HG02870 (cell line): ENCODE results near the gene BRD1.

ENCODE experiments used
- ATAC-seq: cut with Tn5 transposase; IDR thresholded peaks from one replicate; pipeline ENCODE4 v1.9.1; 2021; ENCODE audit warnings: mild to moderate bottlenecking, moderate library complexity; ENCODE audit not compliant: unreplicated experiment

Gene BRD1

GRCh38 chr22:49827853-49828598, at the start of gene BRD1:
Gene BRD1 (minus strand): TSS chr22:49827873. CDS start chr22:49824317, 3,556 bp downstream.
- ATAC-seq: no peak

DNA sequence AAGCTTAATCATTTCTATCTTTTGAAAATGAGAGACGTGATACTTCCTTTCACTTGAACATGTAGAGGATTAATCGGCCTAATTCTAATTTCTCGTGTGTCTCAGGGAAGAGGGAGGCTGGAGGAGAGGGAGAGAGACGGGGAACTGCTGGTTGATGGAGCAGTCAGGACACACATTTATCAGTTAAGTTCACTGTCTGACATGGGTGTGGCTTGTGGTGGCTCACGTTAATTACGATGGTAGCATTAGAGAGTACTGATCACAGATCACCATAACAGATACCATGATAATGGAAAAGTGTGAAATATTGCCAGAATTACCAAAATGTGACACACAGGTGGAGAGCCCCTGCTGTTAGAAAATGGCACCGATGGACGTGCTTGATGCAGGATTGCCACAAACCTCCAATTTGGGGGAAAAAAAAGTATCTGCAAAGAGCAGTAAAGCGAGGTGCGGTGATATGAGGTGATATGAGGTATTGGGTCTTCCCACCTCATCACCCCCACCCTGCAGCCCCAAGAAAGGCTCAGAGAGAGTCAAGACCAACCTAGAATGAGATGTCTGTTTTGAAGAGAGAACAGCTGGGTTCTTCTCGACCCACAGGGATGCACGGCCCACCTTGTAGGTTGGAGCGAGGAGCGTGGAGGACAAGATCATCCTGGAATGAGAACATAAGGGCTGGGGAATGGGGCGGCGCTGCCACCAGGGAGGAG, 45.7 kb upstream of the BRD1 start:
- ATAC-seq: no peak

DNA sequence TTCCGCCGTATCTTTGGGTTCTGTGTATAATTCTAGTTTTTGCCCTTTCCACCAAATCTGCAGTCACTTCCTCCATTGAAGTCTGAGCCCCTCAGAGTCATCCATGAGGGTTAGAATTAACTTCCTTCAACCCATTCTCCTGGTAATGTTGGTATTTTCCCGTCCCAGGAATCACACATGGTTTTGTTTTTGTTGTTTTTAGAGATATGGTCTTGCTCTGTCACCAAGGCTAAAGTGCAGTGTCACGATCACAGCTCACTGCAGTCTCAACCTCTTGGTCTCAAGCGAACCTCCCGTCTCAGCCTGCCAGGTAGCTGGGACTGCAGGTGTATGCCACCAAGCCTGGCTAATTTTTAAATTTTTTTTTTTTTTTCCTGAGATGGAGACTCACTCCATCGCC, 44.7 kb upstream of the BRD1 start:
- ATAC-seq: no peak

DNA sequence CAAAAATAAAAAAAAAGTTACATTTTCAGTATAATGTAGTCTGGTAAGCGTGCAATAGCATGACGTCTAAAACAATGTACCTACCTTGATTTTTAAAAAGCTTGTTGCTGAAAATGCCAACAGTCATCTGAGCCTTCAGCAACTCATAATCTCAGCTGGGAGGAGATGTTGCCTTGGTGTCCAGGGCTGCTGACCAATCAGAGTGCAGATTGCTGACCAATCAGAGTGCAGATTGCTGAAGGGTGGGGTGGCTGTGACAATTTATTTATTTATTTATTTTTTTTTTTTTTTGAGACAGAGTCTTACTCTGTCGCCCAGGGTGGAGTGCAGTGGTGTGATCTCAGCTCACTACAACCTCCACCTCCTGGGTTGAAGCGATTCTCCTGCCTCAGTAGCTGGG, 43.8 kb upstream of the BRD1 start:
- no peak for ATAC-seq

- ATAC-seq: no peak
Observed at GRCh38 chr22:49869845-49870712, 42.4 kb upstream of the BRD1 start.

DNA sequence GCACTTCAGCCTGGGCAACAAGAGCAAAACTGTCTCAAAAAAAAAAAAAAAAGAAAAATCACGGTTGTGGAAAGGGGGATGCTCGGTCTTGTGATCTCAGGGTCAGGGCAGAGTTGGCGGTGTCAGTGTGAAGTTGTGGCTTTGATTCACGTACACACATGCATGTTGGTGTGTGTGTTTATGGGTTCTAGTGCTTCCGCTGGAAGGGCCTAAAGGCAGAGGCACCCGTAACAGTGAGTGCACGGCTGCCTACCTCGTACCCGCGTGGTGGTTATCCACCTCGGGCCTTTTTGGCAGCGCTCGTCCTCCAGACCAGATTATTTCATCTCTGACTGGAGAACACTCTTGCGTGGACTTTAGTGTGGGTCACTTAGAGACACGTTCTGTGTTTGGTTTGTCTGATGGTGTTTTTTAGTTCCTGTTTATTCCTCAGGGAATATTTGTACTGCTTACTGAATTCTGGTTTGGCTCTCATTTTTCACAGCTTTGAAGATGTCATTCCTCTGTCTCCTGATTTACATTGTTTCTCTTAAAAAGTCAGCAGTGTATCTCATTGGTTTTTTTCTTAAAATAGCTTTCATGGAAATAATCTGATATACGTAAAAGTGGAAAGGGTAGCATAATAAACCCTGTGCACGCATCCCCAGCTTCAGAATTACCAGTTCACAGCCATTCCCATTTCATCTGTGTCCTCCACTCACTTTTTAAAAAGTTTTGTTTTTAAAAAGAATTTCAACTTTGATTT, 41.6 kb upstream of the BRD1 start:
- ATAC-seq: no peak

DNA sequence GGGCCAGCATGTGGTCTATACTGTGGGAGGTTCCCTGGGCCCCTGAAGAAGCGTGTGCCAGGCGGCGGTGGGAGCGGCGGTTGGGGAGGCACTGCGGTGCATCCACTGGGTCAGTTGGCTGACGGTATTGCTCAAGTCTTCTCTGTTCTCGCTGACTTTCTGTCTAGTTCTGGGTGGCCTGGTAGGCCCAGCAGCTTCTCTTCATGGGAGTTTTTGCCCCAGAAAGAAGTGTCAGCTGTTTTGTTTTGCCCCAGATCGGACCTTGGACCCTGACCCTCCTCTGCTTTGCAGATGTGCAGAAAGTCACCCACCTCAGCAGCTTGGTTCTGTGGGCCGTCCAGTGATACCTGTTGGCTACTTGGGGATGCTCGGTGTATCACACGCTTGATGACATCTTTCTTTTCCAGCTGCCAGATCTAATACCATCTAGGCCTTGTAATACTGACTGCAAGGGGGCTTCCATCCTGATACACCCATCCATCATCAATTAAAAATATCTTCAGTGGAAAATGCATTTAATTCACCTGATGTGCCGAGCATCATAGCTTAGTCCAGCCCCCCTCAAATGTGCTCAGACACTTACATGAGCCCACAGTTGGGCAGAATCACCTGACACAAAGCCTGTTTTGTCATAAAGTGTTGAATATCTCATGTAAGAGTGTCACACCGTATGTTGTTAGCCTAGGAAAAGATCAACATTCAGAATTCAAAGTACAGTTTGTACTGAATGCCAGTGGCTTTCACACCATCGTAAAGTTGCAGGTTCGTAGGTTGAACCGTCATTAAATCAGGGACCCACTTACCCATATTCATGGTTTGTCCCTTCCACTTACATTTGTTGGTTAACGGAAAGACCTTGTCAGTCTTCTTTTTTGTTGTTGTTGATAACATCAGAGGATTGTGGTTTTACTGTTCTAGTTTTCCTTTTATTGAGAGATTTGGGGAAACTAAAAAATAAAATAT, 39.9 kb upstream of the BRD1 start:
- ATAC-seq: no peak

DNA sequence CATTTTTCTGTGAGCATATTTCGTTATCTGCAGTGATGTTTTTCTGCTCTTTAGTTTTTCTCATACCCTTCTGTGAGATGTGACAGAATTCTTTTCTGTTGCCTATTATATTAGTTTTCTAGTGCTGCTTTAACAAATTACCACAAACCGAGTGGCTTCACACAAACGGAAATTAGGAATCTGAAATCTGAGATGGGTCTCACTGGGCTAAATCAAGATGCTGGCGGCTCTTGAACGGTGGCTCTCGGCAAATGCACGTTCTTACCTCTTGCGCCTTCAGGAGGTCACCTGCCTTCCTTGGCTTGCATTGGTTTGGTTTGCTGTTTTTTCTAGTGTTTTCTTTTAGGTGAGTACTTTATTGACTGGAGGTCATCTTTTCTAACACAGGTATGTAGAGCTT, 39.0 kb upstream of the BRD1 start:
- no peak for ATAC-seq

DNA sequence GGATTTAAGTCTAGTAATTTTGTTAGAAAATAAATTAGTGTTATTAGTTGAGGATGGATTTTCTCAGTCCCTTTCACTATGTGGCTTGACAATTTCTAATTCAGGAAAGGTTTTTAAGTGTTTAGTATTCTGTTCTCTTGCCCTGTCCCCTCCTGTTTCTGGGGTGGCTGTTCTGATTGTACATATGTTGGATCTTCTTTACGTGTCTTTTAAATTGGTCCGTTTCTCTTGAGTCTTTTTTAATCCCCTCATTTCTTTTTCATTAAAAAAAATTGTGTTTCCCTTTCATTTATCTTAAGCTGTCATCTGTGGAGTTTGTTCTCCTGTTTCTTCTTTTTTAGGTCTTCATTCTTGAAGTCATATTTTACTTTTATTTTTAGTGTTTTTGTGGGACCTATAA, 38.5 kb upstream of the BRD1 start:
- ATAC-seq: no peak

GRCh38 chr22:49865156-49865555, 37.5 kb upstream of the BRD1 start:
- ATAC-seq: no peak

DNA sequence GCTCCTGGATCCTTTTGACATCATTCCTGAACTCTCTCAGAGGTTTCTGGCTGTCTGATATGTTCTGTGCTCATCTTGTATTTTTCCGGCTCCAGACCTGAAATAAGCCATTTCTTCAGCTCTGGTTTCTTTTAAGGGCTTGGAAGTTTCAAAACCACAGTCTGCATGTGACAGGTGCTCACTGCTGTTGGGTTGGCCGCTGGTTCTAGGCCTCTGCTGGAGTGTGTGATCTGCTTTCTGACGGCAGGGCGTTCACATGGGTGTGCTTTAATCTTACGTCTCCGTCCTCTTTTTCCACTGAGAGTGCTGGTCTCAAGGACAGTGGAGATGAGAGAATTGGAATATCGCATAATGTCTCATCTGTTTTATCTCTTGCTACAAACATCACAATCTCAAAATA, 36.3 kb upstream of the BRD1 start:
- no peak for ATAC-seq

DNA sequence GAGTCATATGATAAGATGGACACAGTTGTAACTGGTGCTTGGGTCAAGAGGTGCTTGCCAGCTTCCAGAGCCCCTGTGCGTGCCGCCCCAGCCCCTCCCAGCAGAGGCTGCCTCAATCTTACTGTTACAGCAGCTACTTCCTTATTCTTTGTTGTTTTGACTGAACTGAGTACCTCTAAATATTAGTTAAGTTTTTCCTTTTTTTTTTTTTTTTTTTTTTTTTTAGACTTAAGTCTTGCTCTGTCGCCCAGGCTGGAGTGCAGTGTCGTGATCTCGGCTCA, 34.8 kb upstream of the BRD1 start:
- no peak for ATAC-seq

DNA sequence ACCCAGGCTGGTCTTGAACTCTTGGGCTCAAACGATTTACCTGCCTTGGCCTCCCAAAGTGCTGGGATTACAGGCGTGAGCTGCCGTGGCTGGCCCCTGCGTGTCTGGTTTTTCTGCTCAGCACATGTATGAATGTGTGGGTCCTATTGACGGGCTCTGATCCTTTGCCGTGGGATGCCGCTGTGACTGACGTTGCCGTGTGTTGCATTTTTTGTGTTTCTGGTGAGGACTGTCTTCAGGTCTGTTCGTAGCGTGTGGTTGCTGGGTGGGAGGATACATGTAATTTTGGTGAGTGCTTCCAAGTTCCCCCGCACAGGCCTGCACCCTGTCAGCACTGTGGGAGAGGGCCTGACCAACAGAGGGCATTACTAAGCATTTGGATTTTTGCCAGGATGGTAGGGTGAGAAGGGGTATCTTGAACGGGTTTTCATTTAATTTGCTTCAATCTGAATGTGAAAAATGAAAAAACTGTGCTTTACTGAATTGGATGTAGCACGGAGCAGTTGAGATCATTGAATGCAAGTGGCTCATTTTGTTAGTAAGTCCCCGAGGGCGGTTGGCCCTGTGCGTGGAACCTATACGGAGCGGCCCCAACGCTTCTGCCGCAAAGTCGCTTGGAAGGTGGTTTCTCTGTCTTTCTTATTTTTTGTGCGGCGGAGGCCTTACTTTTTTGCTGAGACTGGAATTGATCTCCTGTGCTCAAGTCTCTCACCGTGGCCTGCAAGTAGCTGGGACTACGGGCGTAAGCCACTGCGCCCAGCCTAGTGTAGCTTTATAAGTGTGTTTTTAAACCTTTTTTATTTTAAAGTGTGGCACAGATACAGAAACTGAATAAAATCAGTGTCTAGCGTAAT, 34.2 kb upstream of the BRD1 start:
- no peak for ATAC-seq

- no peak for ATAC-seq
Observed at GRCh38 chr22:49858827-49859226, 31.2 kb upstream of the BRD1 start.

DNA sequence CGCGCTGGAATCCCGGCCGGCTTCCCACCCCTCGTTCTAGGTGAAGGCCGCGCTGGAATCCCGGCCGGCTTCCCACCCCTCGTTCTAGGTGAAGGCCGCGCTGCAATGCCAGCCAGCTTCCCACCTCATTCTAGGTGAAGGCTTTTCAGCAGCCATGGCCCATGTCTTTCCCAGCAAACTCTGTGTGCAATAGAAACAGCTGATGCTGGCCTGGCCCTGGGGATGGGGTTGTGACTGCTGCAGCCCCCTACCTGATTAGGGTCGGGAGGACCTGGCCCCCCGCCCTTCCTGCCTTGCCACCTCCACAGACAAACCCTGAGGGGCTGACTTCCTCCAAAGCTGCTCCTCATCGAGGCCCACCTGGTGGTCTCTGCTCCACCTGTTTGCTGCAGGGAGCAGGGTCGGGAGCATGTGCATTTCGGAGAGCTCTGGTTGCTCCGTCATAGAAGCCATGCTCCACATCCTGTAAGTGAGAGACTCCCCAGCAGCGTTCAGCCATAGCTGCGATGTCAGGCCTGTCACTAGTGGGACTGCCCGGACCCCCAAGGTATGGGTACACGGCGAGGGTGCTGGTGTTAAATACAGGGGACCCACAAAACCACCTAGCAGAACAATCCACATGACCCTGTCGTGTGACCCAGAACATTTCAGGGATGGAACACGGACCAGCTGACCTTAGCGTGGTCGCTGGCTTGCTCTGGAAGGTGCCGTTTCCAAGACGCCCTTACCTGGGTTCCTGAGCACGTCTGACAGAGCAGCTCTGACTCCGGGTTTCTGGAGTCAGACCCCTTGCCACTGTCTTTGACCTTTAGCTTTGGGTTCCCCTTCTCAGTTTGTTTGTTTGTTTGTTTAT, 29.3 kb upstream of the BRD1 start:
- ATAC-seq: no peak

DNA sequence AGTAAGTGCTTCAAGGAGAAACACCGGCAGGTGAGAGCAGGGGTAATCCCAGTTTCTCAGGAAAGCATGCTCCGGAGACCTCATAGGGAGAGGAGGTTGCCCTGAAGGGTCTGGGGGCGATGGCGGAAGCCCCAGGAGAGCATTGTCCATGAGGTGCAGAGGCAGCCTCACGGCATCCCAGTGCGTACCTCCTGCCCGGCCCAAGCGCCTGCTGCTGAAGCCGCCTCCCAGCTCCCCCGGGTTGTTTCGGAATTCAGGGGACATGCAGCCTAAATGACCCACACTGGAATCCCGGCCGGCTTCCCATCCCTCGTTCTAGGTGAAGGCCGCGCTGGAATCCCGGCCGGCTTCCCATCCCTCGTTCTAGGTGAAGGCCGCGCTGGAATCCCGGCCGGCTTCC, 28.7 kb upstream of the BRD1 start:
- no peak for ATAC-seq

- no peak for ATAC-seq
Observed at GRCh38 chr22:49855251-49855911, 27.7 kb upstream of the BRD1 start.
